HG02870 (cell line): ENCODE data around the gene RAET1E.
A peak's percentile ranks its signal among the peaks of the same experiment; 100 is the strongest.
"Not testable (repeated sequence)": the region's sequence is repeated elsewhere in the genome, so short reads cannot be mapped to it uniquely, and the experiment has no call there.

ENCODE experiments used
- ATAC-seq: cut with Tn5 transposase; IDR thresholded peaks from one replicate; pipeline ENCODE4 v1.9.1; 2021; ENCODE audit warnings: mild to moderate bottlenecking, moderate library complexity; ENCODE audit not compliant: unreplicated experiment

The RAET1E gene, protein sequence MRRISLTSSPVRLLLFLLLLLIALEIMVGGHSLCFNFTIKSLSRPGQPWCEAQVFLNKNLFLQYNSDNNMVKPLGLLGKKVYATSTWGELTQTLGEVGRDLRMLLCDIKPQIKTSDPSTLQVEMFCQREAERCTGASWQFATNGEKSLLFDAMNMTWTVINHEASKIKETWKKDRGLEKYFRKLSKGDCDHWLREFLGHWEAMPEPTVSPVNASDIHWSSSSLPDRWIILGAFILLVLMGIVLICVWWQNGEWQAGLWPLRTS

DNA sequence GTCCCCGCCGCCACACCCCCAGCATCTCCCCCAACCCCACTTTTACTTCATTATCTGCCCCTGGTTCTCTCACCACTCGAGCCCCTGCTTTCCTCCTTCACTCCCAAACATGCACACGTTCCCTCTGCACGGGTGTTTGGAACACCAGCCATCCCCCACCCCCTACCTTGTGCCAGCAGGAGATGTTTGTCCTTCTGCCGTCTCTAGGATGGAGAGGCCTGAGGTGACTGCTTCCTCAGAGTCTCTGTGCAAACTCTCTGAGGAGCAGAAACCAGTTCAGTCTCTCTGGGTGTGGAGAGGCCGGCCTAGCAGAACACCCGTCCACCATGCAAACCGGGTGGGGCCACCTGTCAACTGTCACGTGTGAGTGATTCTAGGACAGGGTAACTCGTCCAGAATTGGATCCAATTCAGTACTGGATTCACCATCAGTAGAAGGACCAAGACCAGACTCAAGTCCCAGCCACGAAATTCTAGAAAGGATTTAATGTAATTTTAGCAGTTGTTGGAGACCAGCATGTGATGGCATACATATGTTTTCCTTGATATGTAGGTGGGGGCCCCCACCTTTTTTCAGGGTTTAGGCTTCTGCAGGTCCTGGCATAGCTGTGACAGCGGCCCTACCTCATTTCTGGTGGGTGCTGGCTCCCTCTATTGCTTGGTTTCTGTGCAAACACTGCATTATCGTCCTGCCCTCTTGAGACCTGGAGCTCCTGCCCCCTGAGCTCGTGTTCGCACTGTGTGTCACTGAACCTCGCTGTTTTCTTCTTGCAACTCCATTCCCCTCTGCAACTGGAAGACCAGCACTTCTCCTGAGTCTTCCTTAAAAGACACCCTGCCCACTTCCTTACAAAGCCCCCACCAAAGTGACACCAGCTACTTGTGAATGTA is at the start of gene RAET1E:
TSS of gene RAET1E (minus strand) at position 259 of the 890 bp plus-strand sequence. CDS start 7,212 bp downstream, outside the sequence.
- ATAC-seq = no peak

DNA sequence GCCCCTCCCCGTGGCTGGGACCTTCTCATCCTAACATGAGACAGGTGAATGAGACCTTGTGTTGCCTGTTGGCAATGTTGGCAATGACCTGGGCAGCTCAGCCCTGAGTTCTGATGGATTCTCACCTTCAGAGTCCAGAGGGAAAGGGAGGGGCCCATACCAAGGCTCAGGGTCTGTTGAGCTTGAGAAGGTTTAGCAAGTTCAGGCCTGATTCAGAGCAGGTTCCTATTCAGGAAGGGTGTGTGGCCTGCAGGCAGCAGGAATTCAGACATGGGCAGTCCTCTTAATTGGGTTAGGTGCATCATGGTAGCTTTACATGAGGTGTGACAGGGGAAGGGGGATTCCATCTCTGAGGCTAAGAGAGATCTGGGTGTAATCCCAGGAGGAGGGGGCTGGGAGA is 49.6 kb upstream of the RAET1E start:
- not testable (repeated sequence) for ATAC-seq

DNA sequence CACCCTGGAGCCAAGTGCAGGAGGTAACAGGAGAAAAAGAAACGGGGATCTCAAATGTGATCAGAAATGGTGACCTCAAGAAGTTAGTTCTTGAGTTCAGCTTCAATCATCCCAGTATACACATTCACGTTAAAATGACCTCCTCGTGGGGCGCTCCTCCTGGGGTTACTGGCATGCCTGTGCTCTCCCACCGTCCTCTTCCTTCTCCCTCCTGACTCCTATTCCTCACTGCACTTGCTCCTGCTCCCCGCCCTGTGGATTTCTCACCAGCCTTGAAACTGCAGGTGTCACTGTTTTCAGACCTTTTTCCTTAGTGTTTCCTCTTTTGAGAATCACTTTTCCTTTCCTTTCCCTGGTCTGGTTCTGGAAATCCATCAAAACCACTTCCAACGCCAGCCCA is 48.7 kb upstream of the RAET1E start:
- ATAC-seq = not testable (repeated sequence)

DNA sequence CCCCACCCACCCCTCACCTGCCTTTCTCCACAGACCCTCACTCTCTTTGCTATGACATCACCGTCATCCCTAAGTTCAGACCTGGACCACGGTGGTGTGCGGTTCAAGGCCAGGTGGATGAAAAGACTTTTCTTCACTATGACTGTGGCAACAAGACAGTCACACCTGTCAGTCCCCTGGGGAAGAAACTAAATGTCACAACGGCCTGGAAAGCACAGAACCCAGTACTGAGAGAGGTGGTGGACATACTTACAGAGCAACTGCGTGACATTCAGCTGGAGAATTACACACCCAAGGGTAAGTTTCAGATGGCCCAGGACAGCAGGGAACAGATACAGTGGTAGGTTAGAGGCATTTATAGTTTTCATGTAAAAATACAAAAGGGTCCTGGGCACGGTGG is 47.4 kb upstream of the RAET1E start:
- not testable (repeated sequence) for ATAC-seq

DNA sequence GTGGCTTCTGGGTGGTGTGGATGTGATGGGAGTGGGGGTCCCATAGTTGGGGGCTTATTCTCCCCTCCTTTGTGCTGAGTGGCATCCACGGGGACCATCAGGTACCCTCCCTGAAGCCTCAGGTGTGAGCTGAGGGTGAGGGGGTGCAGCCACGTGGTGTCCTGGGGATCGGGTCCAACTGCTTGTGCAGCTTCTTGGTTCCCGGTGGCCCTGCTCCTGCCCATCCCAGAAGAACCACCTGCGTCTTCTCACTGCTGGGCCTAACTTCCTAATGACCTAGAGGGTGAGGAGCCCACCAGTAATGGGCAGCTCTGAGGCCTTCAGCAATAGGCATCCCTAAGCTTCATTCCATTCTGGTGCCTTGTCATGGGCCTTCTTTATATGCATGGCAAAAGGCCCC is 45.4 kb upstream of the RAET1E start:
- not testable (repeated sequence) for ATAC-seq

DNA sequence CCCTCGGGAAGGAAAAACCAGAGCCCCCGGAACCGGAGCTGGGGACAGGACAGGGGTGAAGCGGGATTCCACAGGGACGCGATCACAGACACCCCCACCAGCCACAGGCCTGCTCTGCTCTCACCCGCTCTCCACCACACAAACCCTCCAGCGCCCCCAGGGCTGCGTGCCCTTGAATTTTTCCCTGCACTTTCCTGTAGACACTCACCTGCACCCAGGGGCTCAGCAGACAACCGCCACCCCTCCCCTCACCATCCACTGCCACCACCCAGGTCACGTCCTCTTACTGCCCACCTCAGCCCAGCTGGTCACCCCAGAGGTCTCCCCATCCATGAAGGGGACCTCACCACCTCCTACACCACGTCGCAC is 44.5 kb upstream of the RAET1E start:
- ATAC-seq = no peak

DNA sequence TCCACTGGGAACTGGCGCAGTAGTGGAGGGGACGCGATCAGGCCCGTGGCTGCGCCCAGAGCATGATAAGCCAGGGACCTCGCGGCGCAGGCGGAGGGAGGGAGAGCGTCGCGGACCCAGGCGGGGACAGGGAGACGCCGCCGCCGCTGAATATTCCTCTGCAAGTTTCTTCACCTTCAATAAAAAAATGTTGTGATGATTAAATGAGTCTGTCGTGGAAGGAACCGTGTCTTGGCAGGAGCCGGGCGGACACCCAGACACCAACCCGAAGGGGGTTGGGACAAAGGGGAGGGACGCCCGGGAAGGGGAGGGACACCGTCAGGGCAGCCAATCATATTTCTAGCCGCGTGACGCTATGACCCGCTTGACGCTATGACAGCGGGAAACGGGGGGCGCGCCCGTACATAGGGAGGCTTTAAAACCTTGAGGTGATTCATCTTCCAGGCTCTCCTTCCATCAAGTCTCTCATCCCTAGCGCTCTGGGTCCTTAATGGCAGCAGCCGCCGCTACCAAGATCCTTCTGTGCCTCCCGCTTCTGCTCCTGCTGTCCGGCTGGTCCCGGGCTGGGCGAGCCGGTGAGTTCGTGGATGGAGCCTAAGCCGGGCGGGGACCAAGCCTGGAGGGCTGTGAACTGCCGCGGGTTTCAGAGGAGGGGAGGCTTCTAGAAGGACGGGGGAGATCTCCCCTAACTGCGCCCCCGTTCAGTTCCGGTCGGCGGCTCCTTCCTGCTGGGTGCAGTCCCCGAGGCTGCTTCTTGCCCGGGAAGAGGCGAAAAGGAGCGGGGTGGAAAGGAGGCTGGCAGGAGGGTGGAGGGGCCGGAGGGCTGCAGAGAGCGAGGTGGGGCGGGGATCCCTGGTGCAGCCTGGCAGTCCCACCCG is 43.9 kb upstream of the RAET1E start, which contains the start of gene ULBP2:
TSS of gene ULBP2 (plus strand) at position 432 of the 878 bp plus-strand sequence. CDS start at position 491, 59 bp downstream.
- no peak for ATAC-seq

DNA sequence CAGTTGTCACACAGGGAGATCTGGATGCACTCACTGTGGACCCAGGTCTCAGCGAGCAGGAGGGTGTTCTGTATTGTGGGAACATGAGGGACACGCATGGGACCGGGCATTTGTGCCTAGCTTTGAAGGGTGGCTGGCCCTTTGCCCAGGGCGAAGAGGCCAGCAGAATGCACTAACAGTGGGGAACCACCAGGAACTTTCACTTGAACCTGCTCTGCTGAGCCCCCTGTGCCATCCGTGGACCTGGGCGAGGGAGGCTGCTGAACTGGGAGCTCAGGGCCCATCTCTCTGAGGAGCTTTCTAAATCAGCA is 42.7 kb upstream of the RAET1E start:
- ATAC-seq = no peak

DNA sequence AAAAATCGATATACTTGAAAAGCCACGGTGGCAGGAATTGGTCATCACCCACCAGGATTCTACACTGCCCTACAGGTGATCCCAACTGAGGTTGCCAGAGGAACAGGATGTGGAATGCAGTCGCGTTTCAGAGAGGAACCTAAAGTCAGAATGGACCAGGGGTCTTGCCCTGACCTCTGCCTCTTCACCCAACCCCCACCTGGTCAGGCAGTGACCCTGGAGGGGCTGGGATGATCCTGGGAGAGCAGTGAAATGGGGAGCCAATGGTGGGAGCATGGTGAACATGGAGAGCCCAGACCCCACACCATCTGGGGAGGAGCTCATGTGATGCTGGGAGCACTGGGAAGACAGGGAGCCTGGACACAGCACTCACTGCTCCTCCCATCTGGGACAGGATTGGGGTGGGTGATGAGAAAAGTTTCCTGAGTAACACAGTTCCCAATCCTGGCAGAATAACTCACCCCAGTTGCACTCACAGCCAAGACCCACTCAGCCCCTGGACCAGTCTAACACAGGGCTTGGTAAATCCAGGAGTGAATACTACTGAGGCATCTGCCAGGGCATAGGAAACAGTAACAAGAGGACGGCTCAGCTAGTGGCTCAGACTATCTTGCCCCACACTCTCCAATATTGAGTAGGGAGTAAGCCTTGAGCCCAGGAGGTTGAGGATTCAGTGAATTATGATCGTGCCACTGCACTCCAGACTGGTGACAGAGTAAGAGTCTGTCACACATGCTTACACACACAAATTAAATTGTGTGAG is 42.2 kb upstream of the RAET1E start:
- ATAC-seq = no peak

DNA sequence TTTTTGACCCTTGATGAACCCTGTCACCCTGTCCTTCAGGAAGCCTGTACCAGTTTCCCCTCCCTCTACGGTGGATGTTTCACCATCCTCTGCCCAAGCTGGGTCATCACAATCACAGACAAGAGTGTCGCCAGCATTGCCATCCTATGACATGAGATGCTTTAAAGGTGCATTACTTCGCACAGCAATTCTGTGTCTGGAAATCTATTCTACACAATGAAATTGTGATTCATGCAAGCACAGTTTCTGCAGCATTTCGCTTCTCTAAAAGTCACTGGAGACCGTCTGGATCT is 41.4 kb upstream of the RAET1E start:
- ATAC-seq = no peak

DNA sequence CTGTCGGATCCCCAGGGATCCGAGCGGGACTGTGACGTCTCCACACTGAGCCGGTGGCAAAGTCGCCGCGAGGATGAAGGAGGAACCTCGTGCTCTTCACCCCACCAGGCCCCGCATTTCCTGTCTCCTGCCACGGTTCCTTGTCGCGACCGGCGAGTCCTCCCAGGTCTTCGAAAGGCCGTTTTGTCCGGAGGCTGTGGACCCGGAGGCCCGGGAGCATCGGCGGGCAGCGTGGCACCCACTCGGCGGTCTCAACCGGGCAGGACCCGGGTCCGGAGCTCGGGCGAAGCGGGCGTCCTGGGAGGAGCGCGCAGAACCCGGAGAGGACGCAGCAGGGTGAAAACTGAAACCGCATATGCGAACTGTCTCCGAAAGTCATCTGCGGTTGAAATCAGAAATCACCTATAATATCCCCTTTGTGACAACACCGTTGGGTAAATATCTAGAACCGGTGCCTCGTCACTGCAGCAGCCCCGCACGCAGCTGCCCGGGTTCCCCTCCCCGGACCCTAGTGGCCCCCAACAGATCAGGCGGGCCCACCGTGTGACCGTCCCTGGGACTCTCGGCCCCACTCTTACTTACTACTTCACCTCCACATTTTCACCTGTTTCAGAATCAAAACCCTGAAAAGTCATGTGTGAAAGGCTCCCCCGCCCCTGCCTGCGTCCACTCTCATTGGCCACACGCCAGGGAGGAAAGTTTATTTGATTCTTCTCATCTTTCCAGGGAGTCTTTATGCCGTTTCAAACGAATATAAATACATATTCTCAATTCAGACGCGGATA is 40.9 kb upstream of the RAET1E start:
- peak; percentile 81 for ATAC-seq

DNA sequence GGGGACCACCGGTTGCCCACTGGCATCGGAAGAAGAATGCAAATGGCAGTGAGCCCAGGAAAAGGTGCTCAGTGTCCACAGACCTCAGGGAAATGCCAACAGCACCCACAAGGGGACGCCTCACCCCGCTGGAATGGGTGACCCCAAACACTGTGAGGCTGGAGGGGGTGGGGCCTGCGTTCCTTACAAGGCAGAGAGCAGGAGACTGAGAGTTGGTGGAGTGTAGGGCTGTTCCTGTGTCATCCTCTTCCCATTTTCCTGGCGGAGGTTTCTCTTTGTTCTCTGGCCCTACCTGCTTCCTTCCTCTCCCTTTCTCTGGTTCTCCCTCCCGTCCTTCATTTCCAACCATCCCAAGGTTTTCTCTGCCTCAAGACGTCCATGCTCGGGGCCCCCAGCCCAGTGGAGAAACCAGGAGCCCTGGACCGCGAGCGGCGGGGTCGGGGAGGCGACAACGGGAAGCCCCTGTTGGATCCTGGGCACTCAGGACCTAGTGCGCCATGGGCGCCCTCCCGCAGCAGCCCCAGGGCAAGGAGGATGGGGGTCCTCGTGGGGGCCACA is 40.2 kb upstream of the RAET1E start:
- ATAC-seq = not testable (repeated sequence)

DNA sequence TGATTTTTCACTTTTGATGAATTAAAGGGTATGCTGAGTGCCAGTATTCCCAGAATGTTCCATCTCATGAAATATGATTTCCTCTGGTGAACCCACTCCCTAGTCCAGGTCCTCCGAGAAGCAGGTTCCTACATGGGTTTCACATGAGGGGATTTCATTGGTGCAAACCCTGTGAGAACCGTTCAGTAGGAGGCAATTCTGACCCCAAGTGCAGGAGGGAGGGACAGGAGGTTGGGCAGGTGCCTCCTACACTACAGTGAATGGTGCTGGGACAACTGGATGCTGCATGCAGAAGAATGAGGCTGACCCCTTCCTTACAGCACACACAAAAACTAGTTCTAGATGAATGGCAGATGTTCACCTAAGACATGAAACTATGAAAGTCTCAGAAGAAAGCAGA is 38.8 kb upstream of the RAET1E start:
- ATAC-seq = no peak

DNA sequence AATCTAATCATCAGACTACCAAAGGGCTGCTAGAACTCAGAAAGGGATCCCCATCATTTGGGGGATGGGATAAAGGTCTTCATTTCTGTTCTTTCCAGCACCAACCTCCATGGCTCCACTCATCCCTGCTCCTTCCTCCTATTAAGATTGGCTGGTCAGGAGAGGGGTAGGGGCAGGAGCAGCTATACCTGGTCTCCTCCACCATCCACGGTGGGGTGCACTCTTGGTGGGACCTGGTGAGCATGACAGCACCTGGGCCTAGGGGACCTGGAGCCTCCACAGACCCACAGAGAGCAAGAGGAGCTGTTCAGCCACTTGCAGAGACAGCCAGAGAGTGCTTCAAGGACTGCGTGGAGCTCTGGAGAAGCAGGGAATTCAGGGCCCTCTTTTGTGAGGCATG is 37.8 kb upstream of the RAET1E start:
- no peak for ATAC-seq

DNA sequence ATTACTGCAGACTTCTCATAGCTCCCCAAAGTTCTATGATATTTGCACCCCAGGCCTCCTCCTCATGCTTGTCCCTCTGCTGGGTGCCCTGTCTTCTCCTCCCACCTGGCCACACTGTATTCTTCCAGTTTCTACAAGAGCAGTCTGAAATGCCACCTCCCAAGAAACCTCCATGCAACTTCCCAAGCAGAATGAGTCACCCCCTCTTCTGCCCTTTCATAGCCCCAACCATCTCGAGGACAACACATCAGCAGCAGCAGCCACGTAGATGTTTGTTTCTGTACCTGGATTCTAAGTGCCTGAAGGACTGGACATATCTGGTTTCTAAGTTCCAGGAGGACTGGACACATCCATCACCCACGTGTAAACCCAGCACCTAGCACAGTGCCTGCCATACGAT is 37.3 kb upstream of the RAET1E start:
- no peak for ATAC-seq

DNA sequence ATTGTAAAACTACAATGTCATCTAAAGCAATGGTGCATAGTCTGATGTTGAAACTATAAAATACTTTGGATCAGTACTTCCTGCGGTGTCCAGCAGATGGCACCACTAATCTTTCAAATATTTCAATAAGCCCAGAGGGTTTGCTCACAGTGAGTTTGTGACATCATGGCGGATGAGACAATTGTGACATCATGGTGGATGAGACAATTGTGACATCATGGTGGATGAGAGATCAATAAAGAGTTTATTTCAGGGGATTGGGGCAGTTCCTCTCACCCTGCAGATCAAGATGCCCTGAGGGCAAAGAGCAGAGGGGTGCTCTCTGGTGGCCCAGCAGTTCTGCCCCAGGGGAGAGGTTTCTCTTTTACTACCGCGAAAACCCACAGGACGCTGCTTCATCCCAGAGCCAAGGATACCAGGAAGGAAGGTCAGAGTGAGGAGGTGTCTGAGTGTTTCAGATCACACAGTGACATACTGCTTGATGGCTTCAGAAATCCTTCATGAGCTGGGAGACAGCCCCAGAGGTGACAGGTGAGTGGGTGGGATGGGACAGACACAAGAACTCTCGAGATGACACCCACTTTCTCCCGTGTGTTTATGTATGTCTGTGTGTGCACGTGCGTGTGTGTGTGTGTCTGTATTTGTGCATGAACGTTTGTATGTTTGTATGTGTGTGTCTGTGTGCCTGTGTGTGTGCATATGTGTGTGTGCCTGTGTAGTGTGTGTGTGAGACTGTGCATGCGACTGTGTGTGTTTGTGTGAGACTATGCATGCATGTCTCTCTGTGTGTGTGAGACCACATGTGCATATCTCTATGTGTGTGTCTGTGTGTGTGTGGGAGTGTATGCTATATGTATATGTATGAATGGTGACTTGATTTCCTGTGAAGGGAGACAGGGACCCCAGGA is 36.6 kb upstream of the RAET1E start:
- no peak for ATAC-seq

DNA sequence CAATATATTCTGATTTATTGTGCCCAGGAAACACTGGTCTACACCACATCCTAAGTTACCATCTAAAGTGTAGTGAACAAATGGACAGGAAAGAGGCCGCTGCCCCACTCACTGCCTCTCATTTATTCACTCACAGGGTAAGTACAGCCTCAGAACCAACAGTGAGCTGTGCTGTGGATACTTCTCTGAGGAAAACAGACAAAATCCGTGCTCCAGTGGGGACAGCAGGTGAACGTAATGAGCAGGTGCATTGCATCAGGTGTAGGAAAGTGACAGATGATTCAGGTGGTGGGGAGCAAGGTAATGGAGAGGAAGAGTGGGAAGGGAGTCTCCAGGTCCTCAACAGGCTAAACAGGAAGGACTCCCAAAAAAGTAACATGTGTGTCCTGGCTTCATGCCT is 35.5 kb upstream of the RAET1E start:
- no peak for ATAC-seq

DNA sequence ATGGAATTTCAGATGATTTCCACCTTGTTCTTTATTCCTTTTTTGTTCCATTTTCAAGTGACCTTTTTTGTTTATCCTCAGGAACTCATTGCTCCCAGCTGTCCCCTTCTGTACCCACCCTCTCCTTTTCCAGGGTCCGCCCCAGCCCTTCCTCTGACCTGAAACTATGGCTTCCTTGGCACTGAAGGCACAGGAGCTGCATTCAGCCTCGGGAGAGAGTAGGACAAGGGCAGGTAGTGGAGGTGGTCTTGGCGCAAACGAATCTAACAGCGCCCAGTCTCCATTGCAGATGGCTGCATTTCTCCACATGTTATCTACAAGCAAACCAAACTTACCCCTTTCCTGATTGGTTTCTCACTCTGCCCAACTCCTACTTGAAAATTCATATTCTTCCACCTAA is 35.1 kb upstream of the RAET1E start:
- no peak for ATAC-seq

DNA sequence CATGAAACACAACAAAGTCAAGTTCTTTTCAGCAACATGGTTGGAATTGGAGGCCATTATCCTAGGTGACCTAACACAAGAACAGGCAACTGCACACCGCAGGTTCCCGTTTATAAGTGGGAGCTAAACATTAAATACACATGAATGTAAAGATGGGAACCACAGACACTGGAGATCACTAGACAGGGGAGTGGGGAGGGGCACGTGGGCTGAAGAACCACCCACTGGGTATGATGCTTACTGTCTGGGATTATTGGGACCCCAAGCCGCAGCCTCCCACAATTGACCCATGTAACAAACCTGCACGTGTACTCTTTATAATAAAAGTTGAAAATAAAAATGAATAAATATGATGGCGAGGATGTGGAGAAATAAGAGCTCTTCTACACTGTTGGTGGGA is 33.6 kb upstream of the RAET1E start:
- no peak for ATAC-seq
